ENCODE measurements around the gene RNF133. TPM values are rescaled to one million over a fixed set of nuclear protein-coding genes. Genes with fewer than 3 reads are reported as not detected.

The RNF133 gene, protein sequence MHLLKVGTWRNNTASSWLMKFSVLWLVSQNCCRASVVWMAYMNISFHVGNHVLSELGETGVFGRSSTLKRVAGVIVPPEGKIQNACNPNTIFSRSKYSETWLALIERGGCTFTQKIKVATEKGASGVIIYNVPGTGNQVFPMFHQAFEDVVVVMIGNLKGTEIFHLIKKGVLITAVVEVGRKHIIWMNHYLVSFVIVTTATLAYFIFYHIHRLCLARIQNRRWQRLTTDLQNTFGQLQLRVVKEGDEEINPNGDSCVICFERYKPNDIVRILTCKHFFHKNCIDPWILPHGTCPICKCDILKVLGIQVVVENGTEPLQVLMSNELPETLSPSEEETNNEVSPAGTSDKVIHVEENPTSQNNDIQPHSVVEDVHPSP
- total RNA-seq (2011; cell fraction: chromatin; rRNA removed; ENCODE audit: low replicate concordance): not detected in 2 replicates
- total RNA-seq (2011; cell fraction: nucleolus; rRNA removed): not detected in 2 replicates
- total RNA-seq (2011; cell fraction: nucleoplasm; rRNA removed): not detected in 2 replicates
- total RNA-seq (2014; rRNA removed): not detected in 2 replicates
- total RNA-seq (2014; rRNA removed; fragmentation: Illumina TruSeq; extraction: Trizol): not detected in 2 replicates
- not detected in 2 replicates for total RNA-seq (2015; rRNA removed; fragmentation: Illumina TruSeq; extraction: Trizol)
- total RNA-seq (2021): not detected in 2 replicates
- not detected in 2 replicates for polyA plus RNA-seq (2011; rRNA removed)
- polyA plus RNA-seq (2011; cell fraction: cytosol; rRNA removed): not detected in 2 replicates
- not detected in 2 replicates for polyA plus RNA-seq (2011; cell fraction: nucleus; rRNA removed)
- polyA plus RNA-seq (2012): not detected in 2 replicates
- not detected in 2 replicates for polyA plus RNA-seq (2014; fragmentation: Illumina TruSeq; extraction: Trizol)
- polyA plus RNA-seq (2014; fragmentation: Nextera tagmentation; extraction: Ambion mirVana): not detected
- not detected in 2 replicates for polyA plus RNA-seq (2014; rRNA removed)
- not detected in 2 replicates for polyA minus RNA-seq (2011; rRNA and poly(A)+ RNA removed)
- polyA minus RNA-seq (2011; cell fraction: cytosol; rRNA and poly(A)+ RNA removed): not detected in 2 replicates
- not detected in 2 replicates for polyA minus RNA-seq (2011; cell fraction: nucleus; rRNA and poly(A)+ RNA removed)
- not detected for Bru-seq, nascent RNA
- BruChase-seq, experiment 1, labeled RNA remaining after a 2-hour chase: percentile 23 among the genes with signal in this experiment
- percentile 24 among the genes with signal in this experiment for BruChase-seq, experiment 2, labeled RNA remaining after a 6-hour chase
- long read RNA-seq, experiment 1: 0 reads
- long read RNA-seq, experiment 2: 0 reads
- long read RNA-seq, experiment 3: 0 reads

DNA sequence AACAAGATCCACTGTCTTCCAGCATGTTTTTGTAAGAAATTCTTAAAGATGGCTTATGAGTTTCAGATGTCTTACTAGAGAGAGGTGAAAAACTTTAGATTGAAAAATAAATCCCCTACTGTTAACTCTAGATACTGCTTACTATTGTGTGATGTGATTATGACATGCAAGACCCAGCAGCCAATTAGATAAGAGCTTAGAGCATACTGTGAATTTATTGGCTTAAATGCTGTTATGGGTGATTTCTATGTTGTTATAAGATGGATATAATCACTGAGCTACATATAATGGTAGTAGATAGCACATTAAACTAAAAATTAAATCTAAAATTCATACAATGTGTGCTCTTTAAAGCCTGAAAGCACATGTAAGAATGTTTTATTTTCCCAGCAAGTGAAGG, at the start of gene RNF133:
TSS of gene RNF133 (minus strand) at position 101 of the 400 bp plus-strand sequence. CDS start 199 bp downstream, outside the sequence.
- no peak within 1 kb of the TSS for H3K9ac ChIP-seq (ENCODE audit: insufficient read depth in 1 of 2, low read depth in 2 of 2, low read length in 2 of 2)
- intact Hi-C loops (cut with micrococcal nuclease): no loop called here
- TF ChIP-seq FUS (optimal IDR thresholded peaks at IDR 0.05; ENCODE audit: low read depth, low read length): no peak
- no peak for TF ChIP-seq MAFG (tag; conservative IDR thresholded peaks at IDR 0.05)
- TF ChIP-seq, protein P1, sequence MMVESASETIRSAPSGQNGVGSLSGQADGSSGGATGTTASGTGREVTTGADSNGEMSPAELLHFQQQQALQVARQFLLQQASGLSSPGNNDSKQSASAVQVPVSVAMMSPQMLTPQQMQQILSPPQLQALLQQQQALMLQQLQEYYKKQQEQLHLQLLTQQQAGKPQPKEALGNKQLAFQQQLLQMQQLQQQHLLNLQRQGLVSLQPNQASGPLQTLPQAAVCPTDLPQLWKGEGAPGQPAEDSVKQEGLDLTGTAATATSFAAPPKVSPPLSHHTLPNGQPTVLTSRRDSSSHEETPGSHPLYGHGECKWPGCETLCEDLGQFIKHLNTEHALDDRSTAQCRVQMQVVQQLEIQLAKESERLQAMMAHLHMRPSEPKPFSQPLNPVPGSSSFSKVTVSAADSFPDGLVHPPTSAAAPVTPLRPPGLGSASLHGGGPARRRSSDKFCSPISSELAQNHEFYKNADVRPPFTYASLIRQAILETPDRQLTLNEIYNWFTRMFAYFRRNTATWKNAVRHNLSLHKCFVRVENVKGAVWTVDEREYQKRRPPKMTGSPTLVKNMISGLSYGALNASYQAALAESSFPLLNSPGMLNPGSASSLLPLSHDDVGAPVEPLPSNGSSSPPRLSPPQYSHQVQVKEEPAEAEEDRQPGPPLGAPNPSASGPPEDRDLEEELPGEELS (CRISPR knock-in tag; IDR thresholded peaks at IDR 0.05; ENCODE audit: borderline replicate concordance): no peak
- TF ChIP-seq, protein P2, sequence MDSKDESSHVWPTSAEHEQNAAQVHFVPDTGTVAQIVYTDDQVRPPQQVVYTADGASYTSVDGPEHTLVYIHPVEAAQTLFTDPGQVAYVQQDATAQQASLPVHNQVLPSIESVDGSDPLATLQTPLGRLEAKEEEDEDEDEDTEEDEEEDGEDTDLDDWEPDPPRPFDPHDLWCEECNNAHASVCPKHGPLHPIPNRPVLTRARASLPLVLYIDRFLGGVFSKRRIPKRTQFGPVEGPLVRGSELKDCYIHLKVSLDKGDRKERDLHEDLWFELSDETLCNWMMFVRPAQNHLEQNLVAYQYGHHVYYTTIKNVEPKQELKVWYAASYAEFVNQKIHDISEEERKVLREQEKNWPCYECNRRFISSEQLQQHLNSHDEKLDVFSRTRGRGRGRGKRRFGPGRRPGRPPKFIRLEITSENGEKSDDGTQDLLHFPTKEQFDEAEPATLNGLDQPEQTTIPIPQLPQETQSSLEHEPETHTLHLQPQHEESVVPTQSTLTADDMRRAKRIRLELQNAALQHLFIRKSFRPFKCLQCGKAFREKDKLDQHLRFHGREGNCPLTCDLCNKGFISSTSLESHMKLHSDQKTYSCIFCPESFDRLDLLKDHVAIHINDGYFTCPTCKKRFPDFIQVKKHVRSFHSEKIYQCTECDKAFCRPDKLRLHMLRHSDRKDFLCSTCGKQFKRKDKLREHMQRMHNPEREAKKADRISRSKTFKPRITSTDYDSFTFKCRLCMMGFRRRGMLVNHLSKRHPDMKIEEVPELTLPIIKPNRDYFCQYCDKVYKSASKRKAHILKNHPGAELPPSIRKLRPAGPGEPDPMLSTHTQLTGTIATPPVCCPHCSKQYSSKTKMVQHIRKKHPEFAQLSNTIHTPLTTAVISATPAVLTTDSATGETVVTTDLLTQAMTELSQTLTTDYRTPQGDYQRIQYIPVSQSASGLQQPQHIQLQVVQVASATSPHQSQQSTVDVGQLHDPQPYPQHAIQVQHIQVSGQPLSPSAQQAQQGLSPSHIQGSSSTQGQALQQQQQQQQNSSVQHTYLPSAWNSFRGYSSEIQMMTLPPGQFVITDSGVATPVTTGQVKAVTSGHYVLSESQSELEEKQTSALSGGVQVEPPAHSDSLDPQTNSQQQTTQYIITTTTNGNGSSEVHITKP (IDR thresholded peaks at IDR 0.05; ENCODE audit: partially characterized antibody): no peak
- no peak for TF ChIP-seq CHD2 (IDR thresholded peaks at IDR 0.05; ENCODE audit: low read depth, low read length)
- TF ChIP-seq, protein P3, sequence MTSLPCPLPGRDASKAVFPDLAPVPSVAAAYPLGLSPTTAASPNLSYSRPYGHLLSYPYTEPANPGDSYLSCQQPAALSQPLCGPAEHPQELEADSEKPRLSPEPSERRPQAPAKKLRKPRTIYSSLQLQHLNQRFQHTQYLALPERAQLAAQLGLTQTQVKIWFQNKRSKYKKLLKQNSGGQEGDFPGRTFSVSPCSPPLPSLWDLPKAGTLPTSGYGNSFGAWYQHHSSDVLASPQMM (CRISPR knock-in tag; IDR thresholded peaks at IDR 0.05): no peak
- no peak for TF ChIP-seq SREBF2 (CRISPR knock-in tag; IDR thresholded peaks at IDR 0.05)
- TF ChIP-seq SIRT6 (IDR thresholded peaks at IDR 0.05; ENCODE audit: low read depth, low read length): no peak
- TF ChIP-seq ZNF3 (CRISPR knock-in tag; IDR thresholded peaks at IDR 0.05): no peak
- no peak for TF ChIP-seq ZSCAN32 (CRISPR knock-in tag; IDR thresholded peaks at IDR 0.05)
- no peaks in the 10 kb centered on the region; the same call in 1 of the 2 replicates for H3K9me3 ChIP-seq (replicated peaks; ENCODE audit: control insufficient read depth, insufficient read depth, low read depth, low read length)
- H3K9me1 ChIP-seq (ENCODE audit: control insufficient read depth, insufficient read depth, low read length): no peaks in the 10 kb centered on the region
- POLR2A ChIA-PET: no interaction called here
- ATAC-seq (no peak), FAIRE-seq (no peak), DNase-seq (ENCODE audit: extremely low read depth in 1 of 4, low spot score in 3 of 4) (no peak)
- H3K4me2 ChIP-seq (ENCODE audit: insufficient read depth, low read length): no peak within 1 kb of the TSS
- CTCF ChIA-PET (ENCODE audit: low intra/inter-chr PET ratio): no interaction called here
- no peak within 1 kb of the TSS for H2AFZ ChIP-seq (ENCODE audit: low read depth, low read length)
- no peak within 1 kb of the TSS for H3K27ac ChIP-seq (ENCODE audit: extremely low read depth, low read depth, low read length)
- no peaks in the 10 kb centered on the region for H3K36me3 ChIP-seq (ENCODE audit: control insufficient read depth, insufficient read depth, low read length)
- H4K20me1 ChIP-seq (replicated peaks; ENCODE audit: control insufficient read depth, insufficient read depth, low read length): no peaks in the 10 kb centered on the region
- H3K4me3 ChIP-seq: no peak within 1 kb of the TSS
- in situ Hi-C loops (cut with MboI): no loop called here
- H3K79me2 ChIP-seq (ENCODE audit: control insufficient read depth, insufficient read depth, low read length): no peaks in the 10 kb centered on the region
- no peaks in the 10 kb centered on the region for H3K27me3 ChIP-seq (ENCODE audit: control insufficient read depth in 2 of 2, insufficient read depth in 2 of 2, low read length in 2 of 2)
- no TSS peak for BruUV-seq (replicated peaks)
- H3K4me1 ChIP-seq (replicated peaks in 1 of 2; ENCODE audit: control insufficient read depth in 2 of 2, insufficient read depth in 2 of 2, low read length in 2 of 2): no peaks in the 10 kb centered on the region

Data from K562 (cell line).